Naive B cell (primary cell): ENCODE results near the gene HEATR1. TPM values are rescaled to one million over a fixed set of nuclear protein-coding genes. Genes with fewer than 3 reads are reported as not detected.
"Not testable (repeated sequence)": the region's sequence is repeated elsewhere in the genome, so short reads cannot be mapped to it uniquely, and the experiment has no call there.

Experiments
- ATAC-seq, 2 donors: fragments of 150-1000 bp; cut with Tn5 transposase; 2 replicates each; pipeline ENCODE4 v1.10.0; 2021; ENCODE audit warnings: low read depth in 2 of 2, mild to moderate bottlenecking in 2 of 2, moderate library complexity in 2 of 2
- DNase-seq: peaks from one replicate; pipeline ENCODE4 v3.0.0; 2022
- H3K27ac Mint-ChIP-seq, 6 donors: one replicate each; pipeline ENCODE4 v1.8.0; 2020 to 2022; ENCODE audit warnings: mild to moderate bottlenecking in 6 of 6, mixed read lengths in 6 of 6, moderate library complexity in 5 of 6, inconsistent platforms in 2 of 6
- H3K27me3 Mint-ChIP-seq, 3 donors: one replicate each; pipeline ENCODE4 v1.8.0; 2021 to 2022; ENCODE audit warnings: mixed read lengths in 3 of 3, mild to moderate bottlenecking in 1 of 3
- H3K36me3 Mint-ChIP-seq, 2 donors: one replicate each; pipeline ENCODE4 v1.8.0; 2020 to 2022; ENCODE audit warnings: mixed read lengths in 2 of 2, inconsistent platforms in 1 of 2, mild to moderate bottlenecking in 1 of 2
- H3K4me1 Mint-ChIP-seq, 3 donors: one replicate each; pipeline ENCODE4 v1.8.0; 2020 to 2022; ENCODE audit warnings: mixed read lengths in 3 of 3, inconsistent platforms in 1 of 3, mild to moderate bottlenecking in 1 of 3, moderate library complexity in 1 of 3
- H3K4me3 Mint-ChIP-seq, 8 donors: one replicate each; pipeline ENCODE4 v1.8.0; 2020 to 2022; ENCODE audit warnings: mild to moderate bottlenecking in 8 of 8, mixed read lengths in 8 of 8, moderate library complexity in 8 of 8, inconsistent platforms in 2 of 8
- H3K9me3 Mint-ChIP-seq, 7 donors: one replicate each; pipeline ENCODE4 v1.8.0; 2020 to 2022; ENCODE audit warnings: mixed read lengths in 7 of 7, mild to moderate bottlenecking in 5 of 7, inconsistent platforms in 2 of 7, moderate library complexity in 1 of 7
- polyA plus RNA-seq, 6 donors: library from polyadenylated mRNA; unstranded; fragments of 300-500 nt; fragmentation: Illumina TruSeq; gene quantifications; one replicate each; pipeline ENCODE4 v1.2.3, GENCODE V29; 2021; ENCODE audit warnings: low read depth in 6 of 6

The HEATR1 gene
- polyA plus RNA-seq, 6 donors from 2014 or later, result 4.6 to 16.9 (median 11.7) TPM

- H3K4me3 Mint-ChIP-seq, result no peak overlapping the region
- ATAC-seq (no peak), DNase-seq (no peak)
- peaks cover 10 to 17% (median 13%) of the 10 kb centered on the region in 3 donors for H3K4me1 Mint-ChIP-seq
- H3K27me3 Mint-ChIP-seq, result peaks cover 0 to 17% (median 0%) of the 10 kb centered on the region in 3 donors
- peaks cover 0 to 2% (median 0%) of the 10 kb centered on the region in 7 donors for H3K9me3 Mint-ChIP-seq
- no peaks in the 10 kb centered on the region for H3K36me3 Mint-ChIP-seq
- H3K27ac Mint-ChIP-seq, result peak overlapping the region in 1 of 6 donors; percentile 49
Observed at GRCh38 chr1:236507022-236507700, 97.2 kb downstream of the HEATR1 start.

GRCh38 chr1:236504338-236504737, 100.0 kb downstream of the HEATR1 start:
- H3K36me3 Mint-ChIP-seq, DNase-seq, H3K27ac Mint-ChIP-seq, ATAC-seq, H3K9me3 Mint-ChIP-seq, H3K4me3 Mint-ChIP-seq: not testable (repeated sequence)
- Mint-ChIP-seq H3K4me1 (peaks cover 10 to 17% (median 13%) of the 10 kb centered on the region in 3 donors), H3K27me3 (peaks cover 0 to 17% (median 0%) of the 10 kb centered on the region in 3 donors)

- Mint-ChIP-seq H3K4me1 (peaks cover 10 to 13% (median 12%) of the 10 kb centered on the region in 3 donors), H3K4me3 (peak overlapping the region in 6 of 8 donors; percentile 30 to 80 (median 51)), H3K36me3 (no peaks in the 10 kb centered on the region), H3K27ac (peak overlapping the region in 3 of 6 donors; percentile 20 to 92 (median 80)), H3K27me3 (peaks cover 0 to 9% (median under 1%) of the 10 kb centered on the region in 3 donors), H3K9me3 (peaks cover 0 to 2% (median 0%) of the 10 kb centered on the region in 7 donors)
- DNase-seq, result peak; percentile 7
- no peak for ATAC-seq
Observed at GRCh38 chr1:236502972-236503639, 101.2 kb downstream of the HEATR1 start.

GRCh38 chr1:236502579-236502971, 101.7 kb downstream of the HEATR1 start:
- peak overlapping the region in 2 of 6 donors; percentile 80 to 92 for H3K27ac Mint-ChIP-seq
- no peaks in the 10 kb centered on the region for H3K36me3 Mint-ChIP-seq
- no peak for DNase-seq
- peak overlapping the region in 6 of 8 donors; percentile 30 to 80 (median 46) for H3K4me3 Mint-ChIP-seq
- peaks cover 3 to 9% (median 6%) of the 10 kb centered on the region in 3 donors for H3K27me3 Mint-ChIP-seq
- ATAC-seq, result no peak
- peaks cover 10 to 13% (median 12%) of the 10 kb centered on the region in 3 donors for H3K4me1 Mint-ChIP-seq
- peaks cover 0 to 2% (median 0%) of the 10 kb centered on the region in 7 donors for H3K9me3 Mint-ChIP-seq

GRCh38 chr1:236501093-236501492, 103.2 kb downstream of the HEATR1 start:
- peaks cover 6 to 21% (median 14%) of the 10 kb centered on the region in 3 donors for H3K27me3 Mint-ChIP-seq
- peaks cover 11 to 13% (median 12%) of the 10 kb centered on the region in 3 donors for H3K4me1 Mint-ChIP-seq
- H3K4me3 Mint-ChIP-seq, result peak overlapping the region in 1 of 8 donors; percentile 2
- ATAC-seq (no peak), DNase-seq (no peak)
- no peak overlapping the region for H3K27ac Mint-ChIP-seq
- H3K9me3 Mint-ChIP-seq, result peaks cover 0 to 2% (median 0%) of the 10 kb centered on the region in 7 donors
- H3K36me3 Mint-ChIP-seq, result no peaks in the 10 kb centered on the region

Other genes starting within 250 kb of the HEATR1 start
- gene EDARADD, start 210.2 kb downstream of the HEATR1 start, polyA plus RNA-seq, result not detected
- gene LGALS8, start 80.5 kb downstream of the HEATR1 start, polyA plus RNA-seq, result 10 to 100 TPM; 17.7 to 39.5 (median 28.7) TPM
- gene ACTN2, start 82.0 kb upstream of the HEATR1 start, polyA plus RNA-seq, result not detected
- gene MTR, start 190.8 kb upstream of the HEATR1 start, polyA plus RNA-seq, result 10 to 100 TPM in 4 of 6 donors, 1 to 10 TPM in 2; 5.2 to 17.9 (median 14.7) TPM